ENCODE results near the gene DDO.
"Not testable (repeated sequence)": the region's sequence is repeated elsewhere in the genome, so short reads cannot be mapped to it uniquely, and the experiment has no call there.

DDO gene

GRCh38 chr6:110366256-110366655 lies 49.1 kb downstream of the DDO start:
- DNase-seq = no peak

GRCh38 chr6:110364364-110365105 lies 50.8 kb downstream of the DDO start:
- DNase-seq = no peak

GRCh38 chr6:110363748-110364147 lies 51.6 kb downstream of the DDO start:
- DNase-seq = no peak

- DNase-seq = no peak
Measured at GRCh38 chr6:110360676-110361075, 54.7 kb downstream of the DDO start.

GRCh38 chr6:110359556-110359955 lies 55.8 kb downstream of the DDO start:
- DNase-seq = no peak

- DNase-seq = no peak
Measured at GRCh38 chr6:110358553-110359160, 56.7 kb downstream of the DDO start.

- DNase-seq = no peak
Measured at GRCh38 chr6:110357664-110358552, 57.5 kb downstream of the DDO start, which contains the start of gene METTL24. TSS of gene METTL24 (minus strand) at chr6:110358349. CDS start at chr6:110358272, 77 bp downstream.

- no peak for DNase-seq
Measured at GRCh38 chr6:110357298-110357663, 58.1 kb downstream of the DDO start.

GRCh38 chr6:110356778-110357177 lies 58.6 kb downstream of the DDO start:
- DNase-seq = no peak

- no peak for DNase-seq
Measured at GRCh38 chr6:110355727-110356126, 59.6 kb downstream of the DDO start.

- DNase-seq = no peak
Measured at GRCh38 chr6:110355022-110355421, 60.4 kb downstream of the DDO start.

GRCh38 chr6:110354153-110354552 lies 61.2 kb downstream of the DDO start:
- no peak for DNase-seq

GRCh38 chr6:110353457-110354001 lies 61.8 kb downstream of the DDO start:
- no peak for DNase-seq

- DNase-seq = no peak
Measured at GRCh38 chr6:110352563-110353262, 62.7 kb downstream of the DDO start.

GRCh38 chr6:110351986-110352385 lies 63.4 kb downstream of the DDO start:
- DNase-seq = no peak

- no peak for DNase-seq
Measured at GRCh38 chr6:110351546-110351945, 63.8 kb downstream of the DDO start.

GRCh38 chr6:110350593-110350992 lies 64.8 kb downstream of the DDO start:
- DNase-seq = not testable (repeated sequence)

GRCh38 chr6:110348961-110349690 lies 66.2 kb downstream of the DDO start:
- DNase-seq = no peak

- no peak for DNase-seq
Measured at GRCh38 chr6:110345025-110345424, 70.3 kb downstream of the DDO start.

GRCh38 chr6:110342759-110343158 lies 72.6 kb downstream of the DDO start:
- no peak for DNase-seq
